HUDEP-2 (cell line): ENCODE results near the gene FGR.
"Not testable (repeated sequence)": the region's sequence is repeated elsewhere in the genome, so short reads cannot be mapped to it uniquely, and the experiment has no call there.

Experiments used
- DNase-seq, 76 experiments: peaks; one replicate each; lab custom pipeline; 2025; ENCODE audit not compliant: unreplicated experiment in 76 of 76; lab: John Stamatoyannopoulos, UW

FGR gene

GRCh38 chr1:27661412-27662075, 26.6 kb upstream of the FGR start:
- no peak for DNase-seq

DNA sequence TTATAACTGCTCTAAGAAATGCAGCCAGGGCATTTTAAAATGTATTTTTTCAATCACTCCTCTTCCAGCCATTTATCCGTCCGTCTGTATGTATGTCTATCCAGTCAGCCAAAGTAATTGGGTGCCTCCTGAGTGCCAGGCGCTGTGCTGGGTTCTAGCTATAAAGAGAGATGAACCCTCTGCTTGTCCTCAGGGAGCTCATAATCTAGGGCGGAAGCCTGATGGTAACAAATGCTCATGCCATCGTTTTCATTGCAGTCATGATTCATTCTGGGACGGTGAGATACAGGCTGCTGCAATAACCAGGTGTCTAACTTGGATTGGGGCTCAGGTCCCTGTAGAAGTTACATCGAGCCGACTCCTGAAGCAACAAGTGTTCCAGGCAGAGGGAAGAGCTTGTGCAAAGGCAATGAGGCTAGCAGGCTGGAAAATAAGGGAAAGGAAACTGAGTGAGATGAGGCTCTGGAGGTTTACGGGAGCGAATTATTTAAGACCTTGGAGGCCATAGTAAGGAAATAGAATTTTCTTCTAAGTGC, 25.4 kb upstream of the FGR start:
- no peak for DNase-seq

GRCh38 chr1:27659497-27660299, 24.7 kb upstream of the FGR start:
- DNase-seq, result peak in 70 of 76 experiments; percentile 21 to 85 (median 70)

DNA sequence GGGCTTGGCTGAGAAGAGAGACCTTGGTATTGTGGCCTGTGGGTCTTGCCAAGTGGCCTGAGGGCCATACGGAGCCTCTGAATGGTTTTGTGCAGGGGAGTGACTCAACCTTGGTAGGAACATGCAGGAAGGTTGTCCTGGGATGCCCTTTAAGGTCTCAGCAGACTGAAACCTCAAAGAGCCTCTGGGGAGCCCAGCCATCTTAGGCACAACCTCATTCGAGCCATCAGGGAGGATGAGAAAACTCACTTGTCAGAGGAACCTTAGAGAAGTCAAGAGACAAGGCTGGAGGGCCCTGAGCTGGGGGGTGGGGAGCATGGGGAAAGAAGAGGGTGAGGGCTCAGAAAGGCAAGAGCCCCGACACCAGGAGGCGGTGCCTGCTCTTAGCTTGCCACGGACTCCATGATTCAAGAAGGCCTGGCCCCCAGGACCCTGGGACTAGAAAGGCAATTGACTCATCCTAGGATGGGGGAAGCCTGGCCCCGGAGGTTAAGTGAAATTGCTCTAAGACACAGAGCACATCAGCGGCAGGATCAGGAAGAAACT, 24.0 kb upstream of the FGR start:
- DNase-seq, result peak in 1 of 76 experiments; percentile 10

- peak in 1 of 76 experiments; percentile 29 for DNase-seq
Measured at GRCh38 chr1:27656157-27656893, 21.3 kb upstream of the FGR start.

DNA sequence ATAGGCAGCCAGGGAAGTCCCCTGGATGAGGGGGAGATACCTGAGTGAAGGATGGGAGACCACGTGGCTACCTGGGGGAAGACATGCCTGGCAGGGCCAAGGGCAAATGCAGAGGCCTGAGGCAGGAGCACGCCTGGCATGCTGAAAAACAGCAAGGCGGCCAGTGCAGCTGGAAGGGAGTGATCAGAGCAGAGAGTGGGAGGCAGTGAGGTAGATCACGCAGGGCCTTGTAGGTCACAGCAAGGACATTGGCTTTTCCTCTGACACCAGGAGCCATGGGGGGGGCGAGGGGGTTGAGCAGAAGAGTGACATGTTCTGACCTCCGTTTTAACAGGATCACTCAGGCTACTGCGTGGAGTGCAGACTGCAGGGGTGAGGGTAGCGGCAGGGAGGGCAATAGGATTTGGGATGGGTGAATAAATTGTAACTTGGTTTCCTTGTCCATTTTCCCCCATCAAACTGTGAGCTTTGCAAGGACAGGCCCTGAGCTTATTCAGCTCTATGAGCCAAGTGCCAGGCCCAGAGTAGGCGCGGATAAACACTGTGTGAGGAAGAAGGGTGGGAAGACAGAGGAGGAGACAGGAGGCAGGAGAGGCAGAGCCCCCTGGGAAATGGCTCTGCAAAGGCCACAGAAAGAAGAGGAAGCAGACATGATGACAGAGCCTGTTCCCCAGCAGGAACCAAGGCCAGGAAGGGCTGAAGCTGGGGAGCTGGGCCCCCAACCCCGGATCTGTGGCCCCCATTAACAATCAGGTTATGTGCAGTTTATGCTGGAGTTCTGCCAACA, 20.4 kb upstream of the FGR start:
- no peak for DNase-seq

DNA sequence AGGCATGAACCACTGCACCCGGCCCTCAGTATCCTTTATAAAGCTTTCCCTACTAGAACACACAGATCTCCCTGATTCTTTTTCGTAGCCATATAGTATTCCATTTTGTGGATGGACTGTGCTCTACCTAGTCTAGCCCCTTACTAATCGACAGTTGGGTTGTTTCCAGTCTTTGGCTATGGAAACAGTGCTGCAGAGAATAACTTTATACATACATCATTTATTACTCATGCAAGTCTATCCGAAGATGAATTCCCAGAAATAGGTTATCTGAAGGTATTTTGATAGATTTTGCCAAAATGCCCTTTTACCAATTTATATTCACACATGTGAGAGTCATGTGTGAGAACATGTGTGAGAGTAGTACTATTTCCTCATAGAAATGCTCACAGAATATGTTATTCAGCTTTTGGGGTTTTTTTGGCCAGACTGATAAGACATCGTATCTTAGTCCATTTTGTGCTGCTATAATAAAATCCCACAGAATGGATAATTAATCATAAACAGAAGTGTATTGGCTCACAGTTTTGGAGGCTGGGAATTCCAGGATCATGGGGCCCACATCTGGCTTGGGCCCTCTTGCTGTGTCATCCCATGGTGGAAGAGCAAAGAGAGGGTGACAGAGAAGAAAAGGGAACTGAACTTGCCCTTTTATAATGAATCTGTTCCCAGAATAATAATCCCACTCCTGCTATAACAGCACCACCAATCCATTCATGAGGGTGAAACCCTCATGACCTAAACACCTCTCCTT, 17.3 kb upstream of the FGR start:
- no peak for DNase-seq

DNA sequence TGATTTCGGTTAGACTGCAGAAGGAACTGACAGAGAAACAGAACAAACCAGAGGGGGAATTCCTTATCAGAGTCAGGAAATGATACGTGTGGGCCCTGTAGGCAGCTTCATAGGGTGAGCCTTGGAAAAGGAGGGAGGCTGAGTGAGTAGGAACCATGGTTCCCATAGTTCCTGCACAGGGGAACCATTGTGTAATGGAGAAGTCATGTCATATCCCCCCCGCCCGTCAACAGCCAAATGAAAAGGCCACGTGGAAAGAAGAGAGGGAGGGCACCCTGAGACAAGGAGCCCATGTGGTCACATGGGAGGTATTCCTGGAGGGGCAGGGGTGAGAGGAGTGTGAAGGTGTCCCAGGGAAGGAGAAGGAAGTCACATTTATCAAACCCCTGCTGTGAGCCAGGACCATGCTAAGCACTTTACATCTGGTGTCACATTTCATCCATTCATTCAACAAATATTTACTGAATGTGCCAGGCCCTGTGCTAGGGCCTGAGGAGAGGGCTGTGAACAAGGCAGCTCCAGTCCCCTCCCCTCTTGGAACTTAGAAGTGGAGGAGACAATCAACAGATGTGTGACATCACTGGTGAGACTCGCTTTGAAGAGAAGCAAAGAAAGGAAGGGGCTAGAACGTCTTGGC, 15.7 kb upstream of the FGR start:
- no peak for DNase-seq

DNA sequence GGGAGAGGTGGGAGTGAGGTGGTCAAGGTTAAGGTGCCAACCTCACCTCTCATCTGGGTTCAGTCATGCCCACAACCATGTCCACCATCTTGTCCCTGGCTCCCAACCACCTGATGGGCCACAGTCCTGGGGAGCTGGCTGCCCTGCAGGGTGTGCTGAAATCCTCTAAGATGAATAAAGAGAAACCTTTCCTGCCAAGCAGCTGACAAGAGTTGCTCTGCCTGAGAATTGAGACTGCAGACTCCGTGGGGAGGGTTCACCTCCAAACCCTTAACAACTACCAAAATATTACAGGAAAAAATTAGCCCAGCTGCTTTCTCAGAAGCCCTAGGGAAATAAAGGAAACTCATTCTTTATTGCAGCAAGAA, 15.2 kb upstream of the FGR start:
- no peak for DNase-seq

- DNase-seq, result no peak
Measured at GRCh38 chr1:27649306-27649635, 14.3 kb upstream of the FGR start.

GRCh38 chr1:27648602-27649305, 13.8 kb upstream of the FGR start:
- no peak for DNase-seq

GRCh38 chr1:27647328-27647727, 12.3 kb upstream of the FGR start:
- no peak for DNase-seq

- no peak for DNase-seq
Measured at GRCh38 chr1:27646676-27647075, 11.7 kb upstream of the FGR start.

DNA sequence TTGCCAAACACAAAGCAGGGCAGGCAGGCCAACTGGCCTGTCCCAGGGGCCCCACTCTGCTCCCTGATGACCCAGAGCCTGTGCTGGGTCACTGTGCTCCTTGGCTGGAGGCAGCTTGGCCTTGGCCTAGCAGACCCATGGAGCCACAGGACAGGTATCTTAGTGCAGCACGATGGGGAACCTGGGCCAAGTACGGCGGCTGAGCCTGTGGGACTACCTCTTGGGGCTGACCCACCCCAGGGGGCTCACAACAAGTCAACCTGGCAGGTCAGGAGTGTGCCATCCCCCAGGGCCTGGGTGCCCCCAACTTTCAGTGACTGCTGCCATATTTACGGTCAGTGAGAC, 10.1 kb upstream of the FGR start:
- DNase-seq, result no peak

DNA sequence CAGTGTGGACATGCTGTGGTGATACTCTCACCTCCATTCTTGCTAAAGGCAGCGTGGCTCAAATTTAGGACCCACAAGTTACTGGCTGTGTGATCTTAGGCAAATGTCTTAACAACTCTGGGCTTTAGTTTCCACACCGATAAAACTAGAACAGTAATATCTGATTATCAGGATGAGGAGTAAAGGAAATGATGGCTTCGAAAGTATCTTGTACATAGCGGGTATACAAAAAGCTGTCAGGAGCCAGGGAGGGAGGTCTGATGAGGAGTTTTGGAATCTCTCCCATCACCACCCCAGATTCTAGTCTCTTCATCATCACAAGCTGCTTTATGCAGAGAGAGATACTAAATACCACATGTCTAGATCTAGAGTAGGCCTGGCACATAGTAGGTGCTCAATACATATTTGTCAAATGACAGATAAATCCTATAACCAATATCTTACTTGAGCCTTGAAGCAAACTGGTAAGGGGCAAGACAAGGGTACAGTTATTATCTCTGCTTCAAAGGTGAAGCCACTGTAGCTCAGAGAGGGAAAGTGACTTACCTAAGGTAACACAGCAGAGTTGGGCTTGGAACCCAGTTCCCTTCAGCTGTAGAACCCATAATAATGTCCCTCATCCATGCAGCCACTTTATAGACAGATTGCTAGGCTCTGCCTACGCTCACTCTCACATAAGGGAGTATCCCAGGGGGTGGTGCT, 9.5 kb upstream of the FGR start:
- DNase-seq, result no peak

DNA sequence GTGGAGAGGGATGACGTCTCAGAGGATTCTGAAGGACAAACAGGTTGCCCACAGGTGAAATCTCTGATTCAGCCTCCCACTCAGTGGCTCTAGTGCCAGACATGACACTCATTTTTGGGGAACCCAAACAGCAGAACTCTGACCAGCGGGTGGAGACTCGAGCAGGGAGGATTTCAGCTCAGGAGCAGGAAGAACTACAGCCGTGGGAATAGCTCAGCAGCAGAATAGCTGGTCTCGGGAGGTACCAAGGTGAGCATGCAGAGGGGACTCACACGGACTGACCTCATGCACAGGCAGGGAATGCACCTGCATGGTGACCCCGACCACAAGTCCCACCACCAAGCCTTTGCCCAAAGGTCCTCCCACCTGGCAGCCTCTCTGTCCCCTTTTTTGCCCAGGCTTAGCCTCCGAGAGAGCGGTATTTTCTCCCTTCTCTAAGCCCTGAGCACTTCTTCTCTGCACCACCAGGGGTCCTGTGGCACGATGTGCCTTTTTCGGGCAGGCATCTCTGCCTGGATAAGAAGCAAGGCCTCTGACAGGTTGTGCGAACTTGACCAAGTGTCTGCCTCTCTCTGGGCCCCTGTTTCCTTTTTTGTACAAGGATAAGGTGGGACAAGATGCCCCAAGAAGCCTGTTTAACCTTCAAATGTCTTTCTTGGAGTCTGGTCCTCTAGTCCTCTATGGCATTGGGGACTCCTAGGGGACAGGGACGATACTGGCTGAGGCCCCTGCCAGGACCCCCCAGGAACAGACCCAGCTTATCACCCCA, 8.8 kb upstream of the FGR start:
- peak in 44 of 76 experiments; percentile 4 to 67 (median 26) for DNase-seq

GRCh38 chr1:27640514-27640913, 5.5 kb upstream of the FGR start:
- DNase-seq, result not testable (repeated sequence)
